GM21360 (cell line): ENCODE results near the gene PAFAH2.
"Not testable (repeated sequence)": the region's sequence is repeated elsewhere in the genome, so short reads cannot be mapped to it uniquely, and the experiment has no call there.

Source experiments
- ATAC-seq: cut with Tn5 transposase; IDR thresholded peaks from one replicate; pipeline ENCODE4 v1.9.1; 2021; ENCODE audit warnings: mild to moderate bottlenecking, moderate library complexity; ENCODE audit not compliant: unreplicated experiment

The PAFAH2 gene

DNA sequence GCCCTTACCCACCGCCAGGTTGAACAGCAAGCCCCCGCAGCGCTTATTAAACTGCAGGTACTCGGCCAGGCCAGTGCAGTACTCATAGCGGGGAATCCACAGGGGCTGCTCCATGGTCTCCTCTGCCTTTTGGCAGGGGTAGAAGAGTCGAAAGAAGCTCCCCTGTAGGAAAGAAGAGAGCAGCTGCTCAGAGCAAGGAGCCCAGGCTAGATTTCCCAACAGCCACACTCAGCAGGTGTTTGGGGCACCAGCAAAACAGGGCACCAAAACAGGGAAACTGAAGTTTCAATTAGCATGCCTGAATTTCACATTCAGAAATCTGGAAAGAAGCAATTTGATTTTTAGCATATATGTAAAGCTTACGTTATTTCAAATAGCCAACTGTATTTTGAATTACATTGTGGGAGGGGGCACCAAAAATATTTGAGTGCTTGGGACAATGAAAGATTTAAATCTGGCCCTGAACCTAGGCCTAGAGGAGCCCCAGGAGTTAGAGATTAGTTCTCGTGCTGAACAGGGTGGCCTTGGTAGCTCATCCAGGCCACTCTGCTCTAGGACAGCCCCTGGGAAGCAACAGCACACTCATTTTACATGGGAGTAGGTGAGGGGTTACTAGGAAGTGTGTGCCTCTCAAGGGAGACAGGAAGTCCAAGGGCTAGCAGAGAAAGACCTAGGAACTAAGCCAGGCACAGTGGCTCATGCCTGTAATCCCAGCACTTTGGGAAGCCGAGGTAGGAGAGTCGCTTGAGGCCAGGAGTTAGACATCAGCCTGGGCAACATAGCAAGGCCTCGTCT lies 8.2 kb downstream of the PAFAH2 start:
- no peak for ATAC-seq

DNA sequence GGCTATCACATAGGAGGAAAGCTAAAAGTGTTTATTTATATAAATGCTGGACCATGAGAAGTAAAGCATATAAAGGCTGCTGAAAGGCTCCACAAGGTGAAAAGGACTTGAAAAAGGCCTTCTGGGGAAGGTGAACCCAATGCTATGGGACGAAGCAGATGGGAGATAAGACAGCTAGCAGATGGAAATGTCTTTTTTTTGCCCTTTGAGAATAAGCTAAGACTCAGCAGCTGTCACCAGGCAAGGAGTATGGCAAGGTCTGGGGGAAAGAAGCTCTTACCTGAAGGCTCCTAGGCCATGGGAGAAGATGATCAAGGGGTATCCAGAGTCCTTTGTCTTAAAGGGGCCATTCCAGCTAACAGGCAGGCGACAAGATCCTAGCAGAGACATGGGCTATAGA lies 9.9 kb downstream of the PAFAH2 start:
- no peak for ATAC-seq

DNA sequence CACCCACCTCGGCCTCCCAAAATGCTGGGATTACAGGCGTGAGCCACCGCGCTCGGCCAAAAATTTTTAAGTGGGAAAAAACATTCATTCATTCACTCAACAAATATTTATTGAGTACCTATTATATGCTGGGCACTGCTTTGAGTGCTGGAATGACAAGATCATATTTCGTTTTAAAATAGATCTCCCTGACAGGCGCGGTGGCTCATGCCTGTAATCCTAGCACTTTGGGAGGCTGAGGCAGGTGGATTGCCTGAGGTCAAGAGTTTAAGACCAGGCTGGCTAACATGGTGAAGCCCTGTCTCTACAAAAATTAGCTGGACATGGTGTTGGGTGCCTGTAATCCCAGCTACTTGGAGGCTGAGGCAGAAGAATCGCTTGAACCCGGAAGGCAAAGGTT lies 11.1 kb downstream of the PAFAH2 start:
- ATAC-seq, result not testable (repeated sequence)

DNA sequence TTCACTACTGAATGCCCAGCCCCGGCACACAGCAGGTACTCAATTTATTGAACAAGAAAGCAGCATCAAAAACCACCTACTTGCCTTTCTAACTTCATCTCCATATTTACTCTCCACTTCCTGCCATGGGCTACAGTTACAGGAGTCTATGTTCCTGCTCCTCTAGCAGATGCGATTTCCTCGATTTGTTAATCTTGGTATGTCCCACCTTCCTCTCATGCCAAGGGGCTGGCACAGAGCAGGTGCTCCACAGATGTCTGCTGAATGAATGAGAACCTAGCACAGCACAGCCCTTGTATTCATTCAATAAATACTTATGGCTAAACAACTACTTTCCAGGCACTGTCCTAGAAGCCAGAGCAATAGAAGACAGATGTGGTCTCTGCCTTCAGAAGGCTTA lies 12.2 kb downstream of the PAFAH2 start:
- ATAC-seq, result no peak

DNA sequence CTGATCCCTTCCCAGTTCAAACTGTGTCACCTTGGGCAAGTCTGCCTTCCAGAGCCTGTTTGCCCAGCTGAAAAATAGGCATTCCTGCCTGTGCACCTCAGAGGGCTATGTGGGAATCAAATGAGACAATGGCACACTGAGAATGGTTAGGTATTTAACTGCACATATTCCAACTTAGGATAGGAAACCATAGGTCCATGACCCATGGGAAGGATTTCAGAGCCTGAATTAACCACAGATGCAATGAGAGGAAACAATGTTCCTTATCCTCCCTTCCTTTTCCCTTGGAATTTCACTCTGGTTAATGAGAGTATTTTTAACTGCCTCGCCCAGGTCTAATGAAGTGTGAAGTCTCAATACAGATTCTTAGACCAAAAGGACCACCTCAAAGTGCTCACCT lies 12.7 kb downstream of the PAFAH2 start:
- ATAC-seq, result no peak

DNA sequence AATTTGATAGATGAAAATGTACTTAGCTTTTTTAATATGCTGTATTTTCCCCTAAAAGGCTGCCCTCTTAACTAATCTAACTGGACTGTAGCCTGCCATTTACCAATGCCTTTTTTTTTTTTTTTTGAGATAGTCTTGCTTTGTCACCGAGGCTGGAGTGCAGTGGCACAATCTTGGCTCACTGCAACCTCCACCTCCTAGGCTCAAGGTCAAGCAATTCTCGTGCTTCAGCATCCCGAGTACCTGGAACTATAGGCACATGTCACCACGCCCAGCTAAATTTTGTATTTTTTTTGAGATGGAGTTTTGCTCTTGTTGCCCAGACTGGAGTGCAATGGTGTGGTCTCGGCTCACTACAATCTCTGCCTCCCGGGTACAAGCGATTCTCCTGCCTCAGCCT lies 18.7 kb downstream of the PAFAH2 start:
- no peak for ATAC-seq

DNA sequence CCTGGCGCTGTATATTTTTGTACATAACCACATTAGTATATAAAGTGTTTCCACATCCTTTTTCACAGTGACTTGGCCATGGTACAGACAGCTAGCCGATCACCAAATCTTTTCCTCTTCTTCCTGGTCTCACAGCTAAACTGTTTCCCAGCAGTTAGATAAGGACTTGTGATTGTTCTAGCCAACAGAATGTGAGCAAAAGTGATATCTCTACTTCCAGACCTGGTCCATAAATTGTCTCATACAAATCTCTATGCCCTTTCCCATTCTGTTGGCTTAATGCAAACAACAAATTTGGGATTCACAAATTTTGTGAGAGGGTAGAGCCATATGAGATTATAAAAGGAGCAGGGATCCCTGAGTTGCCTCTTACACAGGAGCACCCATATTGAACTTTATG lies 19.5 kb downstream of the PAFAH2 start:
- ATAC-seq, result no peak

DNA sequence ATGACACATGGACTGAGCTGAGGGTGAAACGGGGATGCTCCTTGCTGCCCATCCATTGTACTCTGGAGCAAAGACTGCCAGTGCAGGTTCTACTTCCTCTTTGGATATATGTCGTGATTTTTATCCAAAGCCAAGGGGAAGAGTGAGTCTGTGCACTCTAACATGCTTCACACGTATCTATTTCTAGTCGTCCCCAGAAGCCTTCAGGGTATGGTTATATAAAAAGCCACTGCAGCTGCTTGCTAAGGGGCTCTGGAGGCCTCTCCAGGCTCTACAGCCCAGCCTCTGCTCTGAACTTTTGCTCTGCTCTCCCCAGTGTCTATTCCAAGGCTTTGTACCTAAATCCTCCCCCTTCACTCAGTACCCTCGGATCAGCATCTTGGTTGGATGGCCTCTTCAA lies 20.1 kb downstream of the PAFAH2 start:
- no peak for ATAC-seq

DNA sequence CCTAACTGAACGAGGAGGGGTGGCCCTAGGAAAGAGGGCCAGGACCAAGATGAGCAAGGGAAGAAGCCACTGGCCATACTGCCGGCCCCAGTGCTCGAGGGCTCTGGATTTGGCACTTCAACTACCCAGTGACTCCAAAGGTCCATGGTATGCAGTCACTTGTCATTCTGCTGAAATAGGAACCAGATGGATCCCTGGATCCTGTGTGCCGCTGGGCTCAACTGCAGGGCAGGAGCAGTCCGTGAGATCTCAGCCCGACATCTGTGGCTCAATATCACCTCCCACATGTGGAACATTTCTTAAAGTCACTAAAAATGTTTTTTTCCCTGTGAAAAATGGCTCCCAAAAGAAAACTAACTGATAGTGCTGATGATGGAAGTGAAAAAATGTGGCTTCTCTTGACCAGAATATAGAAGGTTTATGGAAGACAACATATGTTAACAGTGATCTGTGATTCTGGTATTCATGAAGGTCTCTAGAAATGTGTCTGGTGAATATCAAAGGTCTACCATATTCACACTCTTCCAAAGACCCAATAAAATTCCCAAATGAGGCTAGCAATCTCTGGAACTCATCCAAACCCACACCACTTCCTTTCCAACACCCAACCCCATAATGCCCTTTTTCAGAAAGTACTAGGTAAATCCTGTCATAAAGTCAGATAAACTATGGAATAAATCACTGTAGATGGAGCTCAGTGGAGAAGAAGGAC lies 24.1 kb downstream of the PAFAH2 start:
- no peak for ATAC-seq

DNA sequence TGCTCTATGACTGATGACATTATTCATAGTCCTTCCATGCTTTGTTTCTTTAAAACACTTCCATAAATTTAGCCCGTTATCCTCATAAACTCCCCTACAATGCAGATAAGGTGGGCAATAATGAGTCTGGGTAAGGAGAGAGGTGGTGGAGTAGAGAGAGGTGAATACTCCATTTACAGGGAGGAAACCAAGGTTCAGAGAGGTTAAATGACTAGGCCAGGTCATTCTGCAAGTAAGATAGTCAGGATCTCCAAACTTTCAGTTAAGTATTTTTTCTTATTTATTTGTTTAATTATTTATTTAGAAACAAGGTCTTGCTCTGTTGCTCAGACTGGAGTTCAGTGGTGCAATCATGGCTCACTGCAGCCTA lies 26.1 kb downstream of the PAFAH2 start:
- no peak for ATAC-seq

DNA sequence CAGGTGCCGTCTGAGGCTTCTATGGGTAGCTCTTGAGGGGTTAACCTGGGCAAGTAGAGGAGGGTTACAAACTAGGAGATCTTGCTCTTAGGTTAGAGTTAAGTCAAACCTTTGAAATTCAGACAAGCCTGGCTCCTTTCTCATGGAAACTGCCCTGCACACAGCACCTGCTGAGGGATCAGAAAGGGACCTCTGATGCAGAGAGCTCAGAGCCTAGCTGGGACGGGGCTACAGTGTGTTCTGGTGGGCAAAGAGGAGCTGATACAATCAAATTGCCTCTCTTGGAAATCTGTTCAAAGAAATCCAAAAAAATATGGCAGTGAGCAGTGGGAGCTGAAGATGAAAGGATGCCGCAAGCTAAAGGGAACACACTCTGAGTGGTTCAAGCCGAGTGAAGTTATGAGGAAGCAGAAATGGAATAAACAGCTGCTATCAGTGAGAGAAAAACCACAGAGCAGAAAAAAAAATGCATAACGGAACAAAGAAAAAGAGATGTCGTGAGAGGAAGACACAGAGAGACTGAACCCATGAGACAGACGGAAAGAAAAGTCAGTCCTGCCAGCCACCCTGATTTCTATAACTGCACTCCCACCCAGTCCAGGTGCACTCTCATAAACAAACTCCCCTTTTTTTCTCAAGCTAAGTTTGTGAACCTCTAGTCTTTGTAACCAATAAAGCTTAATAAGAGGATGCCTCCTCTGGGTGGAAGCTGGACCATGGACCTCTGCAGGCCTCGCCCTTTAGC lies 26.6 kb downstream of the PAFAH2 start:
- no peak for ATAC-seq

DNA sequence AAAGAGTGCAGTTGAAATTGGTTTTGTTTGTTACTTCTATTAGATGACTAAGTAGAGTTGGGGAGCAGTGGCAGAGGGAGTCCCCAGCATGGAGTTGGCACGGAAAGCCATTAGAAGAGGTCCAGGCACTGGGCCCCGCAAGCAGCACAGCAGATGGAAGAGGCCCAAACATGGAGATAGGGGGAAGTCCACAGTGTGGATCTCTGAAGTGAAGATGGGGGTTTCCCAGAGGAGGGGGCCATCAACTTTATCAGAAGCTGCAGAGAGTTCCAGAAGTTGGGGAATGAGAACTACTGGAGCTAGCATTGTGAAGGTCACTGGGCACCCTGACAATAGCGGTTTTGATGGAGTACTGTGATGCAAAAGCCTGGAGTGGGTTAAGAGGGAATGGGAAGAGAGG lies 30.6 kb downstream of the PAFAH2 start:
- no peak for ATAC-seq

DNA sequence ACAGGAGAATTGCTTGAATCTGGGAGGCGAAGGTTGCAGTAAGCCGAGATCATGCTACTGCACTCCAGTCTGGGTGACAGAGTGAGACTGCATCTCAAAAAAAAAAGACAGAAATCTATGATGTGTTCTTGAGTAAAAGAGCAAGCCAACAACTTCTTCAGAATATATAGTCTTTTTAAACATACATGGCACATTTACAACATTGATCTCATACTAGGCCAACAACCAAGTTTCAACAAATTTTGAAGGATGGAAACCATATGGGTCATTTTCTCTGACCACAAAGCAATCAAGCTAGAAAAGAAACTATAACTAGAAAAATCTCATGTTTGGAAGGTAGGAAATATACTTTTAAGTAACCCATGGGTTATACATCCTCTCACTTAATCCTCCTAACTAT lies 38.3 kb downstream of the PAFAH2 start:
- no peak for ATAC-seq

DNA sequence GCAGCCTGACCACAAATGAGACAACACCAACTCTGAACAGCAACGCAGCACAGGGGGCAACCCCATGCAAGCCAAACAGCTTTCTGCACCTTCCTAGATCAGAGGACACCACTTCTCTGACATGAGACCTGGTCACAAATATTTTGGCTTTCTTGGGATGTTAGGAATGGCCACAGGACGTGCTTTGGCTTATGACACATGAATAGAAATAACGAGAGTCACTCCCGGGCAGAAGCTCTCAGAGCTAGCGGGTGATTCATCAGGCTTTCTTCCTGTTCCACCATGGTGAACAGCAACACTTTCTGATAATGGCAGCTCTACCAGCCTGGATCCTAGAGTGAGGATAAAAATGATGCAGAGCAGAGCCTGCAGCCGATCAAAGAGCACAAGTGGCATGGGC lies 39.4 kb downstream of the PAFAH2 start:
- ATAC-seq, result no peak

DNA sequence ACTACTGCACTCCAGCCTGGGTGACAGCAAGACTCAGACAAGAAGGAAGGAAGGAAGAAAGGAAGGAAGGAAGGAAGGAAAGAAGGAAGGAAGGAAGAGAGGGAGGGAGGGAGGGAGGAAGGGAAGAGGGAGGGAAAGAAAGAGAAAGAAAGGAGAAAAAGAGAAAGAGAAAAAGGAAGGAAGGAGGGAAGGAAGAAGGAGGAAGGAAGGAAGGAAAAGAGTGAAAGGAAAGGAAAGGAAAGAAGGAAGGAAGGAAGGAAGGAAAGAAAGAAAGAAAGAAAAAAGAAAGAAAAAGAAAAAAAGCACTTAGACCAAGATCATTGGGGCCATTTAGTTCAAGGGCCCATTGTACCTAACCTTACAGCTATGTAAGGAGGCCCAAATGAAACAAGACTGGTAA lies 42.3 kb downstream of the PAFAH2 start:
- no peak for ATAC-seq

DNA sequence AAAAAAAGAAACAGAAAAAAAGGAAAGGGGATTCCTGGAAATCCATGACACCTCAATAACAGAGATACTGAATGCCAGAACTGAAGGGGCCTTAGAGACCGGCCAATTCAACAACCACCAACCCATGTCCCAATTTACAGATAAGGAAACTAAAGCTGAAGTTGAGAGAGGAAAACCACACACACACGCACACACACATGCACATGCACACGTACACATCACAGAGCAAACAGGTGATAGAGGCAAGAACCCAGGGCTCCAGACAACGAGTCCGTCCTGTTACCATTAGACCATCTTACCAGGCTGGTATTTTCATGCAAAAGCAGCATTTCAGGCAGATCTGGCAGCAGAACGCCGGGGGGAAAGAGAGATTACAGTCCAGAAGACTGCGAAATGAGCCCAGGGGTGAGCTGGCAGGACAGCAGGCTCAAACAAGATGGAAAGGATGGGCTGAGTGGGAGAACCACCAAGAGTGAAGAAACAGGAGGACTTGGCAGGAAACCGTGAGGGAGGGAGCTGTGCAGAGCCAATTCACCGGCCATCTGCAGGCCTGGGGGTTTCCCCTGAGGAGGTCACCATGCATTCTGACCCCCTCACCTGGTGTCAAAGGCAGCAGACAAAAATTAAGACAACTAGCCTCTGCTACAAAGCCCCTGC lies 43.5 kb downstream of the PAFAH2 start:
- ATAC-seq, result no peak

DNA sequence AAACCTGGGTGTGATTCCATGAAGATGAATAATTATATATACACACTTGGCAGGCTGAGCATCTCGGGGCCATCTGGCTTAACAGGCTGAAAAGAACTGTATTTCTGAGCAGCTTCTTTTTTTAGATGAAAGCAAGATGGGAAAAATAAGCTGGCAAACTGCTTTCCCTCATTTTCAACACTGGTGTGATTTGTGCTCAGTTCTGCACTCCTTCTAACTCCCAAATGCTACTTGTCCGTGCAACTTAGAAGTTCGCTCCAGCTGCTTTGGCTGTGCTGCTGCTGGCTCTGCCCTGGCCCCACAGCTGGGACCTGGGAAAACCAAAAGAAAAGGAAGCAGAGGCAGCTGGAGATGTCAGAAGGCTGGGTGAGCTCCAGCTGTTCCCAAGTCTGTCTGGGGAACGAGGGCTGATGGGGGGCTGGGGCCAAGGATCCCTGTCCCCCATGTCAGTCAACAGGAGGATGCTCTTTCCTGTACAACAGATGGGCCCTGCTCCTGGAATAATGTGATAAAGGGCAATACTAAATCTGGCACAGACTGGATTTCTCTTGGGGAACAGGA lies 44.9 kb downstream of the PAFAH2 start:
- ATAC-seq, result no peak

DNA sequence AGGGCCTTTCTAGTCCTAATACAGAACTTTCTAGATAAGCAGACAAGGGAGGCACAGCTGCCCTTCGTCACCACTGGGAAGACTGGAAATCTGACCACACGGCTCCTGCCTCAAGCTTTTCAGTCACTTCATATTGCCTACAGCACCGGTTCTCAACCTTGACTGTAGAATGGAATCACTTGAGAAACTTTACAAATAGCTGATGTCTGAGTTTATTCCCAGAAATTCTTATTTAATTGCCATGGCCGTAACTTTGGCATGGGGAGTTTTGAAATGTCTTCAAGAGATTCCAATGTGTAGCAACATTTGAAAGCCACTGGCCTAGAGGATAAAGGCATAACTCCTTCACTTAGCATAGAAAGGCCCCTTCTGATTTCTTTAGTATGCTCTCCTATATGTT lies 49.2 kb downstream of the PAFAH2 start:
- ATAC-seq, result no peak

DNA sequence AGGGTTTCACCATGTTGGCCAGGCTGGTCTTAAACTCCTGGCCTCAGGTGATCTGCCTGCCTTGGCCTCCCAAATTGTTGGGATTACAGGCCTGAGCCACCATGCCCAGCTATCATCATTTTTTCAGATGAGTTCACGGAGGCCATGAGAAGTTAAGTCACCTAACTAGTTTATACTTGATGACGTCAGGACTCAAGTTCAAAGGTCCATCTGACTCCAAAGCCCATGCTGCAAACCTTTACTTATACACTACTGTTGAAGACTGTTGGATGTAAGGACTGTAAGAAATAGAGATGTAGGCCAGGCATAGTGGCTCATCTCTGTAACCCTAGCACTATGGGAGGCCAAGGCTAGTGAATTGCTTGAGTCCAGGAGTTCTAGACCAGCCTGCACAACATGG lies 50.8 kb downstream of the PAFAH2 start:
- ATAC-seq, result no peak

DNA sequence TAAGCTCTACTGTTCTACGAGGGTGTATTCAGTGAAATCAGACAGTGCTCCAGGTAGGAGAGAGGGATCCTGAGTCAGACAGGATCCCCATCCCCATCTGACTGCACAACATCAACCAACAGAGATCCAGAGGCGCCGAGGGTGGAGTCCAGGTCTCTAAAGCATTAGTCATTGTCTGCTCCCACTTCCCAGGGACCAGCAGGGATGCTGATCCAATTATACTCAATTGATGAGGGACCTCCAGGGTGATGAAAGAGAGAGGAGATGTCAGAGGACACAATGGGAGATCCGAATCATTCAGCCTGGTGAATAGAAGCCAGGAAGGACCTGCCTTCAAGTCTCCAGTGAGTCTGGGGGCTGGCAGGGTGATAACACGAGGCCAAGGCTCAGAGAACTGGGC lies 52.1 kb downstream of the PAFAH2 start:
- no peak for ATAC-seq

DNA sequence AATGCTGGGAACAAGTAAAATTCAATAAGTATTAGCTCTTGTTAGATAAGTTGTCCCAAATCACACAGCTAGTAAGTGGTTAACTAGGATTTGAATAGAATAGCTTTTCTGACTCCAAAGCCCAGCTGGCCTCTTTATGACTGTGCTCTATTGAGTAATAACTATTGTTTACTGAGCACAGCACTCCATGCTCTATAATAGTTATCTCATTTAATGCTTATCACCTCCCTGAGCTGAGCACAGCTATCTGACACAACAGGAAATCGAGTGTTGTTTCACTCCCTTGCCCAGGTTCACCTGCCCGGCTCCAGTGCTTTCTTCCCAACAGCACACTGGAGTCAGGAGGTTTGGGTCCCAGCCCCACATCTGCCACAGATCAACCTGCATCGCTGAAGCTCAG lies 52.9 kb downstream of the PAFAH2 start:
- no peak for ATAC-seq
